Measurements from ENCODE around the gene MMP24OS. TPM values are rescaled to one million over a fixed set of nuclear protein-coding genes. Genes with fewer than 3 reads are reported as not detected.

Gene MMP24OS
- total and polyA plus RNA-seq, 2 donors from 2014 or later, result 127 to 248 TPM

DNA sequence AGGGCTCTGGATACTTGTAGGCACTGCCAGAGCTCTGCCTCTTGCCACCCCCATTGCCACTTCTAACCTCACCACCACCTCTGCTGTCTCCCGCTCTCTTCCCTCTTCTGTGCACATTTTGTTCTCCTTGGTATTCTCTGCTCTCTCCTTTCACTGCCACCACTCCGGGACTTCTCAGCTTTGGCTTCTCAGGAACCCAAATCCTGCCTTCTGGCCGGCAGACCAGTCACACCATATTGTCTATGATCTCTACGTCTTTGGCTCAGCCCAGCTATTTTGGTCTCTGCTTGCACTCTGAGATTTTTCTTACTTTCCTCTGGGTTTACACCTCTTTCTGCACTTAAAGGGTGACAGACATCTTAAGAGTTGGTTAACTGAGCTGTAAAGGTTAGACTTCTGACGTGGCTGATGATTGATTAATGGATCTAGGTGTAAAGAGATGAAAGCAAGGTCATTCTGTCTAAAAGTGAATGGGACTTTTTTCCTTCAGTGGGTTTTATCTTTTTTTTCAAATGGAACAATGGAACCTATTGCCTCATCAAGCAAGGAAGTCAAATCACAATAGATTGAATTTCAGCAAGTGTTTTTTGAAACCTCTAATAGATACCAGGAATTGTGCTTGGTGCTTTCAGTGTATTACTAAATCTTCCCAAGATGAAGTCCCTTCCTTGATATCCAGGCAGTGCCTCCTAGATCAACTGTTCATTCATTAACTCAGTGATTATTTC is 37.7 kb downstream of the MMP24OS start:
- TF ChIP-seq CTCF (IDR thresholded peaks at IDR 0.05; ENCODE audit: borderline replicate concordance, extremely low read depth, insufficient read depth), result no peak
- Histone ChIP-seq H3K4me1 (ENCODE audit: control insufficient read depth in 2 of 3, insufficient read depth in 2 of 3, low read depth in 1 of 3, low read length in 3 of 3) (no peaks in the 10 kb centered on the region), H3K9ac (ENCODE audit: low read length in 3 of 3) (no peak overlapping the region), H3K27me3 (ENCODE audit: control insufficient read depth, insufficient read depth, low read length) (no peaks in the 10 kb centered on the region), H3K9me3 (ENCODE audit: control insufficient read depth in 2 of 3, insufficient read depth in 1 of 3, low read length in 3 of 3) (no peaks in the 10 kb centered on the region), H3K4me3 (ENCODE audit: low read length in 3 of 3) (no peak overlapping the region), H3K27ac (ENCODE audit: low read depth in 2 of 2, low read length in 2 of 2) (no peak overlapping the region), H3K36me3 (ENCODE audit: control insufficient read depth in 2 of 3, insufficient read depth in 3 of 3, low read length in 3 of 3) (no peaks in the 10 kb centered on the region)
- DNase-seq (no peak), FAIRE-seq (no peak)
- intact Hi-C loops (cut with DNase I), result no loop called here

- DNase-seq, result no peak
Observed at GRCh38 chr20:35238735-35239134, 39.2 kb downstream of the MMP24OS start.

GRCh38 chr20:35238170-35238569 is 39.8 kb downstream of the MMP24OS start:
- Histone ChIP-seq H3K4me1 (ENCODE audit: control insufficient read depth in 2 of 3, insufficient read depth in 2 of 3, low read depth in 1 of 3, low read length in 3 of 3) (no peaks in the 10 kb centered on the region), H3K27ac (ENCODE audit: low read depth in 2 of 2, low read length in 2 of 2) (no peak overlapping the region), H3K27me3 (ENCODE audit: control insufficient read depth, insufficient read depth, low read length) (no peaks in the 10 kb centered on the region), H3K4me3 (ENCODE audit: low read length in 3 of 3) (no peak overlapping the region), H3K36me3 (ENCODE audit: control insufficient read depth in 2 of 3, insufficient read depth in 3 of 3, low read length in 3 of 3) (no peaks in the 10 kb centered on the region), H3K9me3 (ENCODE audit: control insufficient read depth in 2 of 3, insufficient read depth in 1 of 3, low read length in 3 of 3) (no peaks in the 10 kb centered on the region), H3K9ac (ENCODE audit: low read length in 3 of 3) (no peak overlapping the region)
- DNase-seq, result no peak
- intact Hi-C loops (cut with DNase I), result no loop called here
- TF ChIP-seq CTCF (IDR thresholded peaks at IDR 0.05; ENCODE audit: borderline replicate concordance, extremely low read depth, insufficient read depth), result no peak
- FAIRE-seq, result no peak

More at GRCh38 chr20:35238735-35239134, 39.2 kb downstream of the MMP24OS start:
- no peak overlapping the region for H3K27ac ChIP-seq (ENCODE audit: low read depth in 2 of 2, low read length in 2 of 2)
- H3K9ac ChIP-seq (ENCODE audit: low read length in 3 of 3), result no peak overlapping the region
- intact Hi-C loops (cut with DNase I), result no loop called here
- H3K4me1 ChIP-seq (ENCODE audit: control insufficient read depth in 2 of 3, insufficient read depth in 2 of 3, low read depth in 1 of 3, low read length in 3 of 3), result no peaks in the 10 kb centered on the region
- H3K27me3 ChIP-seq (ENCODE audit: control insufficient read depth, insufficient read depth, low read length), result no peaks in the 10 kb centered on the region
- FAIRE-seq, result no peak
- H3K9me3 ChIP-seq (ENCODE audit: control insufficient read depth in 2 of 3, insufficient read depth in 1 of 3, low read length in 3 of 3), result no peaks in the 10 kb centered on the region
- TF ChIP-seq CTCF (IDR thresholded peaks at IDR 0.05; ENCODE audit: borderline replicate concordance, extremely low read depth, insufficient read depth), result no peak
- no peaks in the 10 kb centered on the region for H3K36me3 ChIP-seq (ENCODE audit: control insufficient read depth in 2 of 3, insufficient read depth in 3 of 3, low read length in 3 of 3)
- H3K4me3 ChIP-seq (ENCODE audit: low read length in 3 of 3), result no peak overlapping the region

All from kidney (tissue), 14 donors.